Gastrocnemius medialis (tissue), 4 donors: Measurements from ENCODE around the gene SDK2. TPM values are rescaled to one million over a fixed set of nuclear protein-coding genes. Genes with fewer than 3 reads are reported as not detected.
A peak's percentile ranks its signal among the peaks of the same experiment; 100 is the strongest.

Experiments used
- ATAC-seq, 2 donors: fragments of 150-250 bp; one replicate each; pipeline ENCODE4 v1.9.1; 2016
- DNase-seq, 2 donors: peaks; one replicate each; pipeline ENCODE4 v3.0.0-alpha.2; 2019
- H3K27ac ChIP-seq, 4 donors: fragments of 200-600 bp; sonication (generic); 1 replicate in 1 of 4; 2 replicates in 3 of 4; pipeline ENCODE4 v1.5.1; 2016 to 2018; ENCODE audit warnings: mild to moderate bottlenecking in 2 of 4, moderate library complexity in 1 of 4
- H3K27me3 ChIP-seq, 3 donors: fragments of 200-600 bp; sonication (generic) in 2 of 3; 1 replicate in 1 of 3; 2 replicates in 2 of 3; pipeline versions ENCODE4 v1.5.1 to v1.6.0; 2016 to 2019; ENCODE audit warnings: mild to moderate bottlenecking in 1 of 3, moderate library complexity in 1 of 3
- H3K36me3 ChIP-seq, 2 donors: fragments of 200-600 bp; sonication (generic) in 1 of 2; one replicate each; pipeline ENCODE4 v1.5.1; 2017 to 2018
- H3K4me1 ChIP-seq, 2 donors: fragments of 200-600 bp; sonication (generic) in 1 of 2; one replicate each; pipeline ENCODE4 v1.5.1; 2016 to 2017; ENCODE audit warnings: mild to moderate bottlenecking in 2 of 2
- H3K4me3 ChIP-seq, 4 donors: fragments of 200-600 bp; sonication (generic) in 3 of 4; 1 replicate in 1 of 4; 2 replicates in 3 of 4; pipeline ENCODE4 v1.5.1; 2016 to 2019; ENCODE audit warnings: mild to moderate bottlenecking in 2 of 4
- H3K9me3 ChIP-seq, 3 donors: fragments of 200-600 bp; sonication (generic) in 2 of 3; 1 replicate in 1 of 3; 2 replicates in 2 of 3; pipeline ENCODE4 v1.5.1; 2016 to 2019
- CTCF ChIP-seq, 5 experiments: fragments of 450-650 bp in 3 of 5; fragments of 200-600 bp in 2 of 5; sonication (generic) in 2 of 5; IDR thresholded peaks in 4 of 5; conservative IDR thresholded peaks in 1 of 5; 1 replicate in 4 of 5; 2 replicates in 1 of 5; pipeline ENCODE4 v1.5.1; 2016 to 2019; ENCODE audit warnings: antibody characterized with exemption in 5 of 5, mild to moderate bottlenecking in 3 of 5, moderate library complexity in 3 of 5
- POLR2A ChIP-seq, 2 donors: fragments of 450-650 bp; IDR thresholded peaks; one replicate each; pipeline ENCODE4 v1.6.1; 2017; ENCODE audit warnings: antibody characterized with exemption in 2 of 2, mild to moderate bottlenecking in 2 of 2, moderate library complexity in 2 of 2
- in situ Hi-C, 4 donors: fragments of 200-750 bp; cut with MboI; loops; one replicate each; pipeline versions ENCODE4 v1.15.0 to v1.8.0; 2017; ENCODE audit warnings: low sequenced_read_pairs in 4 of 4
- intact Hi-C: fragments of 100-400 bp; cut with DNase I; formaldehyde crosslinking; loops from one replicate; pipeline ENCODE4 v1.15.1; 2023; ENCODE audit warnings: low total_unique reads
- total RNA-seq, 4 donors: library from RNA; depleted of rRNA; stranded (reverse); fragments of >200 nt; gene quantifications; one replicate each; pipeline versions ENCODE4 v1.1.0 to v1.2.3, GENCODE V29; 2016

SDK2 gene
- total RNA-seq, 4 donors from 2014 or later, result 0.02 to 0.31 (median 0.13) TPM

GRCh38 chr17:73599599-73599998, 44.6 kb downstream of the SDK2 start:
- no peak overlapping the region for H3K4me3 ChIP-seq
- H3K27ac ChIP-seq, result no peak overlapping the region
- ATAC-seq (no peak), DNase-seq (no peak)
- intact Hi-C loops (loop anchor here (5.0 kb wide), 1 partner anchor 108 kb away; no protein-coding TSS in a partner anchor), in situ Hi-C loops (no loop called here)
- no peaks in the 10 kb centered on the region for H3K27me3 ChIP-seq
- no peak for TF ChIP-seq POLR2A (IDR thresholded peaks at IDR 0.05)
- TF ChIP-seq CTCF (IDR thresholded peaks at IDR 0.05 in 4 of 5, conservative IDR thresholded peaks at IDR 0.05 in 1 of 5), result no peak
- no peaks in the 10 kb centered on the region for H3K36me3 ChIP-seq
- H3K4me1 ChIP-seq, result no peaks in the 10 kb centered on the region
- H3K9me3 ChIP-seq, result no peaks in the 10 kb centered on the region

DNA sequence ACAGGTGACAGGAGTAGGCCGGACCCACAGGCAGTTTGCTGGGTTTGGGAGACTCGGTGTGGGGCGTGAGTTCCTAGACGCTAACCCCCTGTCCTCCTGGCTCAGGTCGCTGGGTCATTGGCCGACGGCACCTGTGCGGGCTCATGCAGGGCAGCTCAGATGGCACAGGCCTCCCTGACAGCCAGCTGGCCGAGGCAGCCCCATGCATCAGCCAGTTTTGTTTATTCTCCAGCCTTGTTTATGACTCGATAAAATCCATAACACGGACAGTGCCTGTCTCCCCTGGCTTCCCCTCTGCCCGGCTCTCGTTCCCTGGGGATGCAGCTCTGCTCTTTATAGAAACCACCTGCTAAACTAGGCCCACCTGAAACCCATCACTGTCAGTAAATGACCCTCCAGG, 46.0 kb downstream of the SDK2 start:
- Histone ChIP-seq H3K4me3 (no peak overlapping the region), H3K4me1 (no peaks in the 10 kb centered on the region), H3K9me3 (no peaks in the 10 kb centered on the region), H3K36me3 (no peaks in the 10 kb centered on the region), H3K27ac (no peak overlapping the region), H3K27me3 (no peaks in the 10 kb centered on the region)
- intact Hi-C loops (loop anchor here (5.0 kb wide), 1 partner anchor 109 kb away; no protein-coding TSS in a partner anchor), in situ Hi-C loops (no loop called here)
- DNase-seq (no peak), ATAC-seq (no peak)
- TF ChIP-seq CTCF (IDR thresholded peaks at IDR 0.05 in 4 of 5, conservative IDR thresholded peaks at IDR 0.05 in 1 of 5), result no peak
- no peak for TF ChIP-seq POLR2A (IDR thresholded peaks at IDR 0.05)

DNA sequence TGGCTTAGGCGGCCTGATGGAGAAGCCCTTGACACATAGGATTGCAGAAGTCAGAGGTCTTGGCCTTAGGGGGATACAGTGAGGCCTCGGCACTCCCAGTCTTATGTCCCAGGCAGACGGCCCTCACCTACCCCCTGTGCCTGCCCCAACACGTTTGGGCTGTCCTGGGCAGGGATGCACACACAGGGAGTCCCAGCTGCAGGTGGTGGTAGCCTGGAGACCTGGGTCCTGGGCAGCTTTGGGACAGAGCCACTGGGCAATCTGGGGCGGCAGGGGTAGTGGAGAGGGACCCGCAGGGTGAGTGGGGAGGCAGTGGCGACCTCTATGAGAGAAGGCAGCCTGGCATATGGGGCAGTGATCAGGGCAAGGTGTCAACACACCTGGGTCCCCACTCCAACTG, 48.3 kb downstream of the SDK2 start:
- Histone ChIP-seq H3K4me1 (no peaks in the 10 kb centered on the region), H3K27me3 (no peaks in the 10 kb centered on the region), H3K9me3 (no peaks in the 10 kb centered on the region), H3K36me3 (no peaks in the 10 kb centered on the region), H3K27ac (no peak overlapping the region), H3K4me3 (no peak overlapping the region)
- intact Hi-C loops, result loop anchor here (5.0 kb wide), 1 partner anchor 111 kb away; no protein-coding TSS in a partner anchor
- TF ChIP-seq POLR2A (IDR thresholded peaks at IDR 0.05), result no peak
- no peak for TF ChIP-seq CTCF (IDR thresholded peaks at IDR 0.05 in 4 of 5, conservative IDR thresholded peaks at IDR 0.05 in 1 of 5)
- in situ Hi-C loops, result no loop called here
- DNase-seq (no peak), ATAC-seq (no peak)

- ATAC-seq (peak in 1 of 2 donors; percentile 47), DNase-seq (no peak)
- TF ChIP-seq POLR2A (IDR thresholded peaks at IDR 0.05) (no peak), CTCF (IDR thresholded peaks at IDR 0.05 in 4 of 5, conservative IDR thresholded peaks at IDR 0.05 in 1 of 5) (peak; percentile 9 to 58 (median 43))
- in situ Hi-C loops (no loop called here), intact Hi-C loops (loop anchor here (5.0 kb wide), 1 partner anchor 112 kb away; no protein-coding TSS in a partner anchor)
- Histone ChIP-seq H3K4me3 (no peak overlapping the region), H3K27me3 (no peaks in the 10 kb centered on the region), H3K27ac (no peak overlapping the region), H3K4me1 (no peaks in the 10 kb centered on the region), H3K9me3 (no peaks in the 10 kb centered on the region), H3K36me3 (no peaks in the 10 kb centered on the region)
Observed at GRCh38 chr17:73595479-73595878, 48.8 kb downstream of the SDK2 start.

DNA sequence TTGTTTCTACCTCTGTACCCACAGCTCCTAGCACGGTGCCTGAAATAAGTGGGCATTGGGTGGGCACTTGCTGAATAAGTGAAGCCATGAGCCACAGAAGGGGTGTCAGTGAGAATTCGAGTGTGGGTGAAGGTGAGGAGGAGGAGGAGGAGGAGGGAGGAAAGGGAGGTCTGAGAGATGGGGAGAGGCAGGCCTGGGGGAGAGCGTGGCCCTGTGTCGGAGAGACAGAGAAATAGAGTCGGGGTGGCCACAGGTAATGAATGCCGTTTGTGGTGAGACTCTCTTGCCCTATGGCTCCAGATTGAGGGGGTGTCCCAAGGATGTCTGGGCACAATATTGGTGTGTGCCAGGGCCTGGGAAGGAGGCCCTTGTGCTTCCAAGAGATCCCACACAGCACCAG, 49.2 kb downstream of the SDK2 start:
- H3K36me3 ChIP-seq, result no peaks in the 10 kb centered on the region
- no peaks in the 10 kb centered on the region for H3K4me1 ChIP-seq
- TF ChIP-seq POLR2A (IDR thresholded peaks at IDR 0.05) (no peak), CTCF (IDR thresholded peaks at IDR 0.05 in 4 of 5, conservative IDR thresholded peaks at IDR 0.05 in 1 of 5) (no peak)
- no peak for DNase-seq
- no peak overlapping the region for H3K27ac ChIP-seq
- intact Hi-C loops, result loop anchor here (5.0 kb wide), 1 partner anchor 112 kb away; no protein-coding TSS in a partner anchor
- no peaks in the 10 kb centered on the region for H3K27me3 ChIP-seq
- no peak for ATAC-seq
- H3K9me3 ChIP-seq, result no peaks in the 10 kb centered on the region
- in situ Hi-C loops, result no loop called here
- H3K4me3 ChIP-seq, result no peak overlapping the region
